Astrocyte of the spinal cord (primary cell): ENCODE results near the gene CSNK1G2.

Source experiments
- DNase-seq: peaks from one replicate; pipeline ENCODE4 v3.0.0; 2011; ENCODE audit warnings: low read depth, low spot score
- H3K4me3 ChIP-seq: 2 replicates; pipeline ENCODE4 v1.5.1; 2011; ENCODE audit warnings: low read depth, mild to moderate bottlenecking, low read length, moderate library complexity
- in situ Hi-C: cut with HindIII; loops from 2 replicates; pipeline ENCODE4 v1.10.0; 2017; ENCODE audit warnings: low sequenced_read_pairs
- TF ChIP-seq, protein P1 (sequence below): IDR thresholded peaks from 2 replicates; pipeline ENCODE4 v1.5.1; 2012; ENCODE audit warnings: low read depth, mild to moderate bottlenecking, low read length, inconsistent platforms

CSNK1G2 gene

DNA sequence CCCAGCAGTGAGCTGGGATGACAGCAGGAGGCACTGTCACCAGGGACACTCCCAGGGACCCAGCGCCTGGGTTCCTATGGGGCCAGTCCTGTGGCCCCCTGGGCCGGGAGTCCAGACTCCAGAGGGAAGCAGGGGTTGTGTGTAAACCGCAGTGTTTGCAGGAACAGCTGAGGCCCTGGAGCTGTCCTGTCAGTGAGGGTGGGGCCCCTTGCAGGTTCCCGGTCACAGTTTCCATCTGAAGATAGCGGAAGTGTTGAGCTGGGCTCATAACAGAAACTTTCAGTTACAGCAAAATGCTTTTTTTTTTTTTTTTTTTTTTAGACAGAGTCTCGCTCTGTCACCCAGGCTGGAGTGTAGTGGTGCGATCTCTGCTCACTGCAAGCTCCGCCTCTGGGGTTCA, 17.7 kb upstream of the CSNK1G2 start:
- no peak for DNase-seq
- in situ Hi-C loops: no loop called here
- H3K4me3 ChIP-seq: no peak overlapping the region
- TF ChIP-seq, protein P1, sequence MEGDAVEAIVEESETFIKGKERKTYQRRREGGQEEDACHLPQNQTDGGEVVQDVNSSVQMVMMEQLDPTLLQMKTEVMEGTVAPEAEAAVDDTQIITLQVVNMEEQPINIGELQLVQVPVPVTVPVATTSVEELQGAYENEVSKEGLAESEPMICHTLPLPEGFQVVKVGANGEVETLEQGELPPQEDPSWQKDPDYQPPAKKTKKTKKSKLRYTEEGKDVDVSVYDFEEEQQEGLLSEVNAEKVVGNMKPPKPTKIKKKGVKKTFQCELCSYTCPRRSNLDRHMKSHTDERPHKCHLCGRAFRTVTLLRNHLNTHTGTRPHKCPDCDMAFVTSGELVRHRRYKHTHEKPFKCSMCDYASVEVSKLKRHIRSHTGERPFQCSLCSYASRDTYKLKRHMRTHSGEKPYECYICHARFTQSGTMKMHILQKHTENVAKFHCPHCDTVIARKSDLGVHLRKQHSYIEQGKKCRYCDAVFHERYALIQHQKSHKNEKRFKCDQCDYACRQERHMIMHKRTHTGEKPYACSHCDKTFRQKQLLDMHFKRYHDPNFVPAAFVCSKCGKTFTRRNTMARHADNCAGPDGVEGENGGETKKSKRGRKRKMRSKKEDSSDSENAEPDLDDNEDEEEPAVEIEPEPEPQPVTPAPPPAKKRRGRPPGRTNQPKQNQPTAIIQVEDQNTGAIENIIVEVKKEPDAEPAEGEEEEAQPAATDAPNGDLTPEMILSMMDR: no peak

DNA sequence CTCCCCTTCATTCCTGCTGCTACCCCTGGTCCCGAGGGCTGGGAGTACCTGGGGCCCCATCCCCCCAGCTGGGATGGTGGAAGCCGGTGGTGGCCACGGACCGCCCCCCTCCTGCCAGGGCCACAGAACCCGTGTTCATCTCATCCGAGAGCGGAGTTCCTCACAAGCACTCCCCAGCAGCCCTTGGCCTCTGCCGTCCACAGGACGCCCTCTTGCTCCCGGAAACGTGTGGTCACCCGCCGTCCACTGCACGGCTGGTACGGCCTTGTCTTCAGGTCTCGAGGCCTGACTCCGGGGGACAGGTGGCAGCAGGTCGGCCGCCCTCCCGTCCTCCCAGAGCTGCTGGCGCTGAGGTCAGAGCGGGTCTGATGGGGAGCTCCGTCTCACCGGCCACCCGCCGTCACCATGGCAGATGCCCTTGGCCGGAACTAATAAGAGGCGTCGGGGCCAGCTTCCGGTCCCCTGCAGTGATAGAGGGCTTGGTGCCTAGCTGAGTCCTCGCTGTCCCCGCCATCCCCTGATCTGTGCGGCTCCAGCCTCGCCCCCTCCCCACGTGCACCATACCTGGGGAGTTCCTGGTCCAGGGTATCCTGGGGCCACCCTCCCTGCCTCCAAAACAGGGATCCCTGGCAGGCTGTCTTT, 16.5 kb upstream of the CSNK1G2 start:
- H3K4me3 ChIP-seq: no peak overlapping the region
- TF ChIP-seq, protein P1: no peak
- in situ Hi-C loops: no loop called here
- no peak for DNase-seq

DNA sequence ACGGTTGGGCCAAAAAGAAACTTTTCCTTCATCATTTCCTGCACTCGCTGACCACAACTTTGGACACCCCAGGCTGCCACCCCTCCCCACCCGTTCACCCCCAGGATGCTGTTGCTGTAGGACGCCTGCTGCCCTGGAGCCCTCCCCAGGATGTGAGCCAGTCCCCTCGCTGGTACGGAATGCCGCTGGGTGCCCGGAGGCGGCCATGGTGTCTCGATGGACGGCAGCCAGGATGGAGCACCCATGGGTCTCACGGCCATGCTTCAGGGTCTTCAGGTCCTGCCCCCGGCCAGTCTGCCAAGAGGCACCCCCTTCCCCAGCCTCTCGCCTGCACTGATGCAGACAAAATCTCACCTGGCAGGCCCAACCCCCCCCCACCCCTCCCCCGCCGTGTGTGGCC, 15.4 kb upstream of the CSNK1G2 start:
- TF ChIP-seq, protein P1: no peak
- in situ Hi-C loops: no loop called here
- no peak for DNase-seq
- no peak overlapping the region for H3K4me3 ChIP-seq

DNA sequence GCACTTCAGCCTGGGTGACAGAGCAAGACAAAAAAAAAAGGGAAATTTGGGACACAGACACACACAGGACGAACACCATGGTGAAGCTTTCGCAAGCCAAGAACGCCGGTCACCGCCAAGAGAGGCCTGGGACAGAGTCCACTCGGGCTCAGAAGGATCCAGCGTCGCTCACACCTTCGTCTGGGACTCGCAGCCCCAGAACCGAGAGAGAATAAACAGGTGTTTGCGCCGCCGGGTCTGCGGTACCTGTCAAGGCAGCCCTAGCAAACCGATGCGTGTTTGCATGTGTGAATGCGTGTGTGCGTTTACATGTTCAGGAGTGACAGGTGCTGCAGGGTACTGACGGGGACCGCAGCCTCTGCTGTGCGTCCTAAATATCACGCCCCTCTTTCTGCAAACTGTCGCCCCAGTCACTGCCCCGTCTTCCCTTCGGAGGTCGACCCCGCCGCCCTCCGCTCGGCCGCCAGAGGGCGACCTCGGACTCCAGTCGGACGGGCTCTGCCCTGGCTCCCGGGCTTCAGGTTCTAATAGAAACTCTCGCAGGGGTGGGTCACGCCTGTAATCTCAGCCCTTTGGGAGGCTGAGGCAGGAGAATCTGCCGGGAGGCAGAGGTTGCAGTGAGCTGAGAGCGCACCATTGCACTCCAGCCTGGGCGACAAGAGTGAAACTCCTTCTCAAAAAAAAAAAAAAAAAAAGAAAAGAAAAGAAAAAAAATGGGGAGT, 11.8 kb upstream of the CSNK1G2 start:
- TF ChIP-seq, protein P1: peak; percentile 95
- in situ Hi-C loops: no loop called here
- peak overlapping the region; percentile 31 for H3K4me3 ChIP-seq
- peak; percentile 63 for DNase-seq

DNA sequence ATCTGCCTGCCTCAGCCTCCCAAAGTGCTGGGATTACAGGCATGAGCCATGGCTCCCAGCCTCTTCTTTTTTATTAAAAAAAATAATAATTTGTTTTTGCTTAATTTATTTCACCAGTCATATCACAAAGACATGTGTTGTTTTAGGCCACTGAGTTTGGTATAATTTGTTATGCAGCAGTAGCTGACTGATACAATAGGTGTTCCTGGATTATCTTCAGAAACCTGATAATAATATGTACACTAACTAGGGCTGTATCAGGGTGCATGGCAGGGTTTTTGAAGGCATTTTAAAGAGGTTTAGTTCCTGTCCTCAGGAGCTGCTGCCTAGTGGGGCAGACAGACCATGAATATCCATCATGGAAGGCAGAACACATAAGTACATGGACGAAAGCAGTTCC, 9.5 kb upstream of the CSNK1G2 start:
- no peak overlapping the region for H3K4me3 ChIP-seq
- TF ChIP-seq, protein P1: no peak
- in situ Hi-C loops: no loop called here
- DNase-seq: no peak

DNA sequence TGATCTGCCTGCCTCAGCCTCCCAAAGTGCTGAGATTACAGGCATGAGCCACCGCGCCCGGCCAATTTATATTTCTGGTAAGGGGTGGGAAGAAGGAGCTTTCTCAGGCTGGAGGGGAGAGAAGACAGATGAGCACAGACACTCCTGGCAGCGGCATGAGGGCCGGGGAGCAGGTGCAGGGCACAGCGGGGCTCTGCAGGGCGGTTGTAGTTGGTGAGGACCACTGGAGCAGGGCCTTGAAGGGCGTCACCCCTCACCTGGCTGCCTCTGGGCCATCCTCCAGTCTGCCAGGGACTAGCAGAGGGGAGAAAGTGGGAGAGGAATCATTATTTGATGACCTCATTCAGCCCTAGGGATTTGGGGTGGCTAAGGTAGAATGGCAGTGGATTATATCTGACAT, 8.6 kb upstream of the CSNK1G2 start:
- in situ Hi-C loops: no loop called here
- DNase-seq: no peak
- TF ChIP-seq, protein P1: no peak
- no peak overlapping the region for H3K4me3 ChIP-seq
